Right cardiac atrium (tissue), 5 donors: Measurements from ENCODE around the gene BCL11B. TPM values are rescaled to one million over a fixed set of nuclear protein-coding genes. Genes with fewer than 3 reads are reported as not detected.
"Not testable (repeated sequence)": the region's sequence is repeated elsewhere in the genome, so short reads cannot be mapped to it uniquely, and the experiment has no call there.

Experiments
- ATAC-seq, 2 donors: fragments of 200-7000 bp; cut with Tn5 transposase; one replicate each; pipeline versions ENCODE4 v1.8.0 to v1.9.1; 2020; ENCODE audit warnings: moderate library complexity in 2 of 2, mild to moderate bottlenecking in 1 of 2
- DNase-seq, 3 donors: peaks; one replicate each; pipeline ENCODE4 v3.0.0-alpha.2; 2020
- H3K27ac ChIP-seq: one replicate; pipeline ENCODE4 v1.5.1; 2013; ENCODE audit warnings: mild to moderate bottlenecking, low read length, control low read depth, moderate library complexity
- H3K27me3 ChIP-seq: one replicate; pipeline ENCODE4 v1.6.1; 2013; ENCODE audit not compliant: control insufficient read depth, insufficient read depth
- H3K4me1 ChIP-seq: one replicate; pipeline ENCODE4 v1.6.1; 2013; ENCODE audit warnings: low read length; ENCODE audit not compliant: control insufficient read depth, insufficient read depth
- H3K4me3 ChIP-seq: one replicate; pipeline ENCODE4 v1.5.1; 2013; ENCODE audit warnings: low read length, control low read depth
- H3K9me3 ChIP-seq: one replicate; pipeline ENCODE4 v1.6.1; 2013; ENCODE audit warnings: low read length; ENCODE audit not compliant: control insufficient read depth
- WGBS: extraction: QIAGEN DNeasy Blood & Tissue Kit; methylation state at CpG from one replicate; pipeline ENCODE4 v1.1.7; 2013; 5-methylcytosine and 5-hydroxymethylcytosine counted together
- intact Hi-C, 4 donors: fragments of 100-400 bp; cut with DNase I; formaldehyde crosslinking; loops; one replicate each; pipeline versions ENCODE4 v1.11.0 to v1.14.0; 2022 to 2023
- polyA plus RNA-seq: library from polyadenylated mRNA; stranded (reverse); fragments of 200-250 nt; gene quantifications from one replicate; pipeline ENCODE4 v1.2.3, GENCODE V29; 2013
- total RNA-seq, 4 donors: library from RNA; stranded (reverse); fragmentation: NEBNext Ultra II Directional; extraction: Animal tissue kit (Norgen Biotek cat#: 25700); gene quantifications; one replicate each; pipeline ENCODE4 v1.2.1, GENCODE V29; 2021
- donor health status: healthy with polysubstance abuse.
- donor health status: DM: no; HTN: yes; CAD: no.
- donor health status: DM: no; HTN: no; CAD: no.
- donor health status: DM: no; HTN: yes; CAD: no; lungs with severe emphysema.
- donor health status: DM: yes; HTN: yes; CAD: no.

BCL11B gene
- total and polyA plus RNA-seq, 5 donors, result 0.05 to 0.63 (median 0.21) TPM

DNA sequence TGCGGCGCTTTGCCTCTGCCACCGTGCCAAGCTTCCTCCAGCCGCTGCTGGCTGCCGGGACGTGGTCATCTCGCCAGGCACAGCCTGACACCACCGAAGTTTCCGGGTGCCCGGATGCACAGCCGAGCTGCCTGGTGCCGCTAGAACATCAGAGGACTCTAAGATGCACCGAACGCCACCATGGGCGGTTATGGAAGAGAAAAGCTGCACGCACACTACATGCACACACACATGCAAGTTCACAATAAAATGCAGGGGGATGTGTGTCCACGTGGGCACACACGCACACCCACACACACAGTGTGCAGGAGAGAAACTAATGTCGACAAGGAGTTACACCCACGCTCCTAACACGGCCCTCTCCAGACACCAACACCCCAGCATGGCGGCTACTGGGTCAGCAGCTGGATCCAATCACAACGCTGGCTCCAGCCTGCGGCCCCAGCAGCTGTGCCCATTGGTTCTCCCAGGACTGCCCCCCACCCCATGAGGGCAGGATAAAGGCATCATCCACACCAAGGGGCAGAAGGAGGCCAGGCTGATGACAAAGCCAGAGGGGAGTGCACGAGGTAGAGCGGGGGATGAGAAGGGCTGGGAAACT is 82.7 kb downstream of the BCL11B start:
- no peaks in the 10 kb centered on the region for H3K27me3 ChIP-seq
- 90% methylated on average over 26 of the region's 26 CpGs for WGBS
- no peaks in the 10 kb centered on the region for H3K4me1 ChIP-seq
- DNase-seq (no peak), ATAC-seq (no peak)
- H3K27ac ChIP-seq, result no peak overlapping the region
- no peak overlapping the region for H3K4me3 ChIP-seq
- no peaks in the 10 kb centered on the region for H3K9me3 ChIP-seq
- intact Hi-C loops, result no loop called here

DNA sequence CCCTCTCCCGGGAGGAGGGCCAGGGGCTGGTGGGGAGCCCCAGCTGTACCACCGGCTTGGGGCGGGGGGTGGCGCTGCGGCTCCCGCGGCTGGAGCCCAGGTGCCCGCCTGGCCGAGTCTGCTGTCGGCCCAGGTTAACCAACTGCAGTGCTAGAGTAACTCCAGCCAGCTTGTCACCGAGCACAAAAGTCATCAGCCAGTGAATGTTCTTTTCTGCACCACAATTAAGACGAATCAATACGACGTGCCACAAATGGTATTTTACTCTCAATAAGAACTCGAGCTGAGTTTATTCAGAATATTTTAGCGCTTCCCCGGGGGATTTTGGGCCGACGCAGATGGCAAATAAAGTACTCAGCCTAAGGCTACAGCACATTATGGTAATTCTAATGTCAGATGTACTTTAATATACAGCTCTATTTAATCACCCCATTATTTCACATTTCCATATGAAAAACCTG is 83.2 kb downstream of the BCL11B start:
- Histone ChIP-seq H3K9me3 (no peaks in the 10 kb centered on the region), H3K4me3 (no peak overlapping the region), H3K27ac (no peak overlapping the region), H3K27me3 (no peaks in the 10 kb centered on the region), H3K4me1 (no peaks in the 10 kb centered on the region)
- ATAC-seq, result no peak
- intact Hi-C loops, result no loop called here
- 57% methylated on average over 19 of the region's 19 CpGs for WGBS
- no peak for DNase-seq

DNA sequence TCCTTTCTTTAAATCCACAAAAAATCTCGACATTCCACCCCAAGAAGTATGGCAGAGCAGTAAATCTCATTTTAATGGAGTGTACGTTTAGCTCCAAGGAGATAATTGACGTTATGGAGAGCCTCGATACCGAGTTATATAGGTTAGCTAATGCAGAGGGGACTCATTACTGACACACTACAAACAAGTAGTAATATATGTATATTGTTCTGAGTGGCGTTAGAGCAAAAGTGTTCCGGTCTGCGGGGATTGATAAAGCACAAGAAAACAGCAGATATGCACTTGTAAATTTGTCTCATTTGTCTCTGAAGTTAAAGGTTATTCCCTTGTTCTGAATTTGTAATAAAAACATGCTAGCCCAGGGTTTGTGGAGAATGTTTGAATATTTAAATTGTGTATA is 84.1 kb downstream of the BCL11B start:
- Histone ChIP-seq H3K4me1 (no peaks in the 10 kb centered on the region), H3K27ac (no peak overlapping the region), H3K9me3 (no peaks in the 10 kb centered on the region), H3K4me3 (no peak overlapping the region), H3K27me3 (no peaks in the 10 kb centered on the region)
- DNase-seq (no peak), ATAC-seq (no peak)
- 81% methylated on average over 8 of the region's 8 CpGs for WGBS
- intact Hi-C loops, result no loop called here

DNA sequence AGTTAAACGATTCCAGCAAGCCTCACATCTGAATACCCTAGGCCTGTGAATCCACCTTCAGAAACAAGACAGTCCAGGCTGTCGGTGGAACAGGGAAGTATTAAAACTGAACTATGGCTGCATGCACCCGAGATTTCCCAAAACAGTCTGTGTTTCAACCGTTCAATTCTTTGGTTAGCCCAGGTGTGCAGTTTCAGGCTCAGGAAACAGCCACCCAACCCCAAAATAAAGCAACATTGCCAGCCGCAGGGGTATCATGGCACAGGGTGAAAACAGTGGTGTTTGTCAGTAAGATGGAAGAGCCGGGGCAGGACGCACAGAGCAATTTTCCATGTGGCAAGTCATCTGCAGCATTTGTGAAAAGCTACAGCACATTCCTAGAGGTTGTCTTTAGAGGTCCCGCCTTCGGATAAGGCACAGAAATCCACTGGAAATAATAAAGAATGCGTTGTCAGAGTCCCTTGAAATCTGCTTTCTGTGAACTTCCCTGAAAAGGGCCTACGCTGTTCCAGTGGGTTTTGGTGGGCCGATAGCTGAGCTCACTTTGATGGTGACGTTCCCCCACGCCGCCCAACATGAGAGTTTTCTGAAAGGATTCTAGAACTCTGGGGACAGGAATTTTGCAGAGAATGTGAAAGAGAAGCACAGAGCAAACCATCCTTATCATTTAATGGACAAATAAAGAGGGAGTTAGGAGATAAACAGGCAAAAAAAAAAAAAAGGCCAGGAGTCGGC is 84.9 kb downstream of the BCL11B start:
- no peaks in the 10 kb centered on the region for H3K9me3 ChIP-seq
- 88% methylated on average over 16 of the region's 16 CpGs for WGBS
- intact Hi-C loops, result no loop called here
- H3K4me3 ChIP-seq, result no peak overlapping the region
- no peak for ATAC-seq
- DNase-seq, result no peak
- H3K27ac ChIP-seq, result no peak overlapping the region
- H3K4me1 ChIP-seq, result no peaks in the 10 kb centered on the region
- H3K27me3 ChIP-seq, result no peaks in the 10 kb centered on the region

DNA sequence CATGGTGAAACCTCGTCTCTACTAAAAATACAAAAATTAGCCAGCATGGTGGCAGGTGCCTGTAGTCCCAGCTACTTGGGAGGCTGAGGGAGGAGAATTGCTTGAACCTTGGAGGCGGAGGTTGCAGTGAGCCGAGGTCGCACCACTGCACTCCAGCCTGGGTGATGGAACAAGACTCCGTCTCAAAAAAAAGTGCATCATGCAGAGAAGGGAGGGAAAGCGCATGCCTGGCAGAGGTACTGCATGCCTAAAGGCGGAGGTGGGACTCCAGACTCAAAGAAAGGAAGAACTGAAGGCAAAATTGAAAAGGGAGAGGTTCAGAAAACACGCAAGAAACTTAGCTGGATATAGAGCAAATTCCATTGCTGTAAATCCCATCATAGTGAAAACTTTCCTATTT is 85.7 kb downstream of the BCL11B start:
- DNase-seq, H3K4me1 ChIP-seq, intact Hi-C loops, ATAC-seq, H3K27ac ChIP-seq, H3K9me3 ChIP-seq, H3K27me3 ChIP-seq, H3K4me3 ChIP-seq: not testable (repeated sequence)
- WGBS, result 94% methylated on average over 8 of the region's 8 CpGs

DNA sequence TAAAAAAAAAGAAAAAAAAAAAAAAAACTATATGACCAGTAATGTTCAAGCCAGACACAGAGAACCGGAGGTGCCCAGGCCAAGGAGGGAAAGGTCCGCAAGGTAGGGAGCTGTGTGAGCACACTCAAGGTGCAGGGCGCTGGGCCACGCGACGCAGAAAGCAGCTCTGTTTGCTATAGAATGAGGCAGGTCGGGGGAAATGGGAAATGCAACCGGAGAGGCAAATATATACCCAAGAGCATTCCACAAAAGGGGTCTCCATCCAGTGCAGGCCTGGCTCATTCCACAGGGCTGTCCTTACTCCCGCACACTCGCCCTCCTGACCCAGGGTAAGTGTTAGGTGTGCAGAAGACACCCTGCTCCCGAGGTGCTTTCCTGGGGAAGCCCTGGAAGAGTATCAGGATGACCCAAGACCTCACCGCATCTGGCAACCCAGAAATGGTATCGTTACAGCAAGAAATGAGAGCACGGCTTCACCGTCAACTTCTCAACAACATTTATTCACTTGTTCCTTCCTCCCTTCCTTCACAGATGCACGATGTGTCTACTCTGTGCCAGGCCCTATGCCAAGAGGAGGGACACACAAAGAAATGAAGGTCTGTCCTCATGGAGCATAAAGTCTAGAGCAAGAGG is 86.4 kb downstream of the BCL11B start:
- DNase-seq (no peak), ATAC-seq (no peak)
- intact Hi-C loops, result no loop called here
- Histone ChIP-seq H3K27ac (no peak overlapping the region), H3K9me3 (no peaks in the 10 kb centered on the region), H3K4me1 (no peaks in the 10 kb centered on the region), H3K4me3 (no peak overlapping the region), H3K27me3 (no peaks in the 10 kb centered on the region)
- 89% methylated on average over 16 of the region's 16 CpGs for WGBS

DNA sequence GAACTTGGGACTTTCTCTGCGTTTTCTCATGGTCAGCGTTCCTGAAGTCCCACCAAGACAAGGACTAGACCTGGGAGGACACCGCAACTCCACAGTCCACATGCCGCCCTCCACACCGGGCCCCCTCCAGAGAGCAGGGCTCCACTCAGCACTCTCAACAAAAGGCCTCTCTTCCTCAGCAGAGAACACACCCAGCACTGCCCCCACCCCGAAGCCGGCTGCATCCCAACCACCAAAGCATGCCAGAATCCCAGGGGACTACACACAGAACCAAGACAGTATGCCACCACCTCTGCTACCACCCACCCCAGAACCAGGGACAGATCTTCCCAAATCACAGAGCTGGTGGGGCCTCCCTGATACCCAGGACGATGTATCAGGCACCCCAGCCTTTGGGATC is 88.3 kb downstream of the BCL11B start:
- no peaks in the 10 kb centered on the region for H3K9me3 ChIP-seq
- DNase-seq, result no peak
- ATAC-seq, result no peak
- H3K27ac ChIP-seq, result no peak overlapping the region
- no peaks in the 10 kb centered on the region for H3K4me1 ChIP-seq
- no peaks in the 10 kb centered on the region for H3K27me3 ChIP-seq
- no peak overlapping the region for H3K4me3 ChIP-seq
- intact Hi-C loops, result no loop called here
- WGBS, result 86% methylated on average over 8 of the region's 8 CpGs

DNA sequence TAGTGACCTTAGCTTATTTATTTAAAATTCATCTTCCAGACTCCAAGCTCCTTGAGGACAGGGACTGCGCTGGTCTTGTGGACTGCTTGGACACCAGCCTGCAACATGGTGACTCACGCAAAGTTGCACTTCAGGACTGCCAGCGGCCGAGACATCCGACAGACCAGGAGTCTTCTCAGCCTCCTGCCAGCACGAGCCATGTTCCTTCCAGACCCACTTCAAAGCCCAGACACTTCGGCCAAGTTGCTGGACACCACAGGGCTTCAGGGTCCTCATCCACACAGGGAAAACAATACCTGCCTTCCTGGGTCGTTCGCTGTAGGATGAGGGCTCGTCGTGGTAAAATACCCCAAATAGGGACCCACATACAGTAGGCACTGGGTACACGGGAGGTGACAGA is 88.7 kb downstream of the BCL11B start:
- no peaks in the 10 kb centered on the region for H3K27me3 ChIP-seq
- H3K27ac ChIP-seq, result no peak overlapping the region
- 91% methylated on average over 12 of the region's 12 CpGs for WGBS
- no peak for DNase-seq
- no peaks in the 10 kb centered on the region for H3K4me1 ChIP-seq
- intact Hi-C loops, result no loop called here
- ATAC-seq, result no peak
- no peaks in the 10 kb centered on the region for H3K9me3 ChIP-seq
- no peak overlapping the region for H3K4me3 ChIP-seq

DNA sequence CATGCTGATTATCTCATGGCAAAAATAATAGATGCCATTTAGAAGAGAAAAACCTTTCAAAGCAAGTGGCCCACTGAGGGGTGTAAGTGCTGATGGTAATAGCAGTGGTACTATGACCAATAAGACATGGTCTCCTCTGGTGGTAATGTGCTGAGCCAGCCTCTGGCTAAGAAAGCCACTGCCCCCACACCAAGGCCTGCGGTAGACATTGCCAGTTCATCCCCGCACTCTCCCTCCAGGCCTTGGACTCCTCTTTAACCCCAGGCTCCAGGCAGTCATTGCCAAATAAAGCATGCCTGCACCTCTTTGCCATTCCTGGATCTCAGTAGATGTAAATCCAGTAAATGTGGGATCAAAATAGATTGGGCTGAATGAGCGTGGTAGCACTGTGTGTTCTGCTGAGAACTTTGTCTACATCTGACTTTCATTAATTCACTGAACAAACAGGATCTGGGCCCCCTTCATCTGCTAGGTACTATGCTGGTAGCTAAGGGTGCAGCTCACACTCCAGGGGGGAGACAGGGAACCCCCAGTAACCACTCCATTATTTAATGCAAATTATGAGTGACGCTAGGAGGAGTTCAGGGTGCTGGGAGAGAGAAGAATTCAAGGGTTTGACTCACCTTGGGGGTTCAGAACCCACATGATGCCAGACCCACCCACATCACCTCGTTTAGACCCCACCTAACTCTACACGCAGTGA is 89.3 kb downstream of the BCL11B start:
- ATAC-seq (no peak), DNase-seq (no peak)
- intact Hi-C loops, result no loop called here
- Histone ChIP-seq H3K27ac (no peak overlapping the region), H3K4me3 (no peak overlapping the region), H3K9me3 (no peaks in the 10 kb centered on the region), H3K4me1 (no peaks in the 10 kb centered on the region), H3K27me3 (no peaks in the 10 kb centered on the region)
- WGBS, result 86% methylated on average over 6 of the region's 6 CpGs

DNA sequence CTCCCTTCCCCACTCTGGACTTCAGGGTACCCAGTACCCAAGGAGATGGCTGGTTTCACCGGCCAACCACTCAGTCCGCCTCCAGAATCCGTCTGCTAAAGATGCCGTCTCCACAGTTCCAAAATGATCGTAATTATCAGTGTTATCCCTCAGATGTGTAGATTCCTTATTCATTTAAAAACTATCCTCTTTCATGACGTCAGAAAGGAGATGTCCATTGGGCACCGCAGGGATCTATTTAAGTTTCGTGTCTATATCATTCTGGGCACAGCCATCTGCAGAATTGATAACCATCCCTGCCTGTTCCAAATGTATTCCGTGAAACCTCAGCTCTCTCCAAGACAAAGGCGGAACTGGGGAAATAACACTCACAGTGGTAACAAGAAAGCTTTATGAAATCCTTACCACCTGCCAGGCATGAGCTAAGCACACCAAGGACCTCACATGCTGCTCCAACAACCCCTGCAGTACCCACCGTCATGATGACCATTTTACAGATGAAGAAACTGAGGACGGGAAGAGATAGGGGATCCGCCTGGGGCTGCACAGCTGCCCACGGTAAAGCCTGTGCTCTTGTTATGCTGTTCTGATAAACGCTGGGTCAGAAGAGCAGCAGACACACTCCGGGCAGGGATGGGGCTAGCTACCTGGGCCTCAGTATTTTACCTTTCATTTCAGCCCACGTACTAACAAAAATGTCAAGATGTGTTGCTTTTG is 90.0 kb downstream of the BCL11B start:
- WGBS, result 84% methylated on average over 17 of the region's 17 CpGs
- H3K4me3 ChIP-seq, result no peak overlapping the region
- no peaks in the 10 kb centered on the region for H3K9me3 ChIP-seq
- H3K27me3 ChIP-seq, result no peaks in the 10 kb centered on the region
- H3K4me1 ChIP-seq, result no peaks in the 10 kb centered on the region
- ATAC-seq (no peak), DNase-seq (no peak)
- H3K27ac ChIP-seq, result no peak overlapping the region
- intact Hi-C loops, result no loop called here
